Loucy (cell line): ENCODE measurements around the gene PADI1.

ENCODE experiments used
- EZH2phosphoT487 ChIP-seq: fragments of 200-600 bp; IDR thresholded peaks from 2 replicates; pipeline ENCODE4 v1.6.1; 2018; ENCODE audit warnings: antibody characterized with exemption, mild to moderate bottlenecking, moderate library complexity, borderline replicate concordance
- TF ChIP-seq, protein P1 (sequence below): fragments of 200-600 bp; sonication (generic); conservative IDR thresholded peaks from 2 replicates; pipeline ENCODE4 v1.5.1; 2014; ENCODE audit warnings: mild to moderate bottlenecking, antibody characterized with exemption, low read length

- TF ChIP-seq, protein P1, sequence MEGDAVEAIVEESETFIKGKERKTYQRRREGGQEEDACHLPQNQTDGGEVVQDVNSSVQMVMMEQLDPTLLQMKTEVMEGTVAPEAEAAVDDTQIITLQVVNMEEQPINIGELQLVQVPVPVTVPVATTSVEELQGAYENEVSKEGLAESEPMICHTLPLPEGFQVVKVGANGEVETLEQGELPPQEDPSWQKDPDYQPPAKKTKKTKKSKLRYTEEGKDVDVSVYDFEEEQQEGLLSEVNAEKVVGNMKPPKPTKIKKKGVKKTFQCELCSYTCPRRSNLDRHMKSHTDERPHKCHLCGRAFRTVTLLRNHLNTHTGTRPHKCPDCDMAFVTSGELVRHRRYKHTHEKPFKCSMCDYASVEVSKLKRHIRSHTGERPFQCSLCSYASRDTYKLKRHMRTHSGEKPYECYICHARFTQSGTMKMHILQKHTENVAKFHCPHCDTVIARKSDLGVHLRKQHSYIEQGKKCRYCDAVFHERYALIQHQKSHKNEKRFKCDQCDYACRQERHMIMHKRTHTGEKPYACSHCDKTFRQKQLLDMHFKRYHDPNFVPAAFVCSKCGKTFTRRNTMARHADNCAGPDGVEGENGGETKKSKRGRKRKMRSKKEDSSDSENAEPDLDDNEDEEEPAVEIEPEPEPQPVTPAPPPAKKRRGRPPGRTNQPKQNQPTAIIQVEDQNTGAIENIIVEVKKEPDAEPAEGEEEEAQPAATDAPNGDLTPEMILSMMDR, result no peak
- no peak for TF ChIP-seq EZH2phosphoT487
Measured at GRCh38 chr1:17289721-17290120, 84.8 kb downstream of the PADI1 start.
